ENCODE data around the gene SLC38A9.
"Not testable (repeated sequence)": the region's sequence is repeated elsewhere in the genome, so short reads cannot be mapped to it uniquely, and the experiment has no call there.

SLC38A9 gene

DNA sequence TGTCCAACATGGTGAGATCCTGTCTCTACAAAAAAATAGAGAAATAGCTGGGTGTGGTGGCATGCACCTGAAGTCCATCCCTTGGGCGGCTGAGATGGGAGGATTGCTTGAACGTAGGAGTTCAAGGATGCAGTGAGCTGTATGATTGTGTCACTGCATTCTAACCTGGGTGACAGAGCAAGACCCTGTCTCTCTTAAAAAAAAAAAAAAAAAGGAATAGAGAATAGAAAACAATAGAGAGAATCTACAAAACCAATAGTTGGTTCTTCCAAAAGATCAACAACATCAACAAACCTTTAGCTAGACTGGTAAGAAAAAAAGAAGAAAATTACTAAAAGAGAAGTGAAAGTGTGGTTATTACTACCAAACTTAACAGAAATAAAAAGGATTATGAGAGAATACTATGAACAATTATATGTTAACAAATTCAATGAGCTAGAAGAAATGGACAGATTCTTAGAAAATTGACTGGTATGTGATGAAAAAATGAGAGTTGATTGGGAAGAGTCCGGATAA is 8.1 kb upstream of the SLC38A9 start:
- Mint-ChIP-seq H3K4me1 (ENCODE audit: low read depth) (peaks cover 9% of the 10 kb centered on the region), H3K9me3 (peaks cover 6% of the 10 kb centered on the region), H3K36me3 (ENCODE audit: low read depth) (peaks cover 7% of the 10 kb centered on the region), H3K27ac (no peak overlapping the region), H3K27me3 (ENCODE audit: low read depth) (peaks cover 4% of the 10 kb centered on the region), H3K4me3 (no peak overlapping the region)

DNA sequence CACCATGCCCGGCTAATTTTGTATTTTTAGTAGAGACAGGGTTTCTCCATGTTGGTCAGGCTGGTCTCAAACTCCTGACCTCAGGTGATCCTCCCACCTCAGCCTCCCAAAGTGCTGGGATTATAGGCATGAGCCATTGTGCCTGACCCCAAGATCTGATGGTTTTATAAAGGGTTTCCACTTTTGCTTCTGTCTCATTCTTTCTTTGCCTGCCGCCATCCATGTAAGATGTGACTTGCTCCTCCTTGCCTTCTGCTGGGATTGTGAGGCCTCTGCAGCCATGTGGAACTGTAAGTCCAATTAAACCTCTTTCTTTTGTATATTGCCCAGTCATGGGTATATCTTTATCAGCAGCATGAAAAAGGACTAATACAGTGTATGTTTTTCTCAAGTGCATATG is 6.9 kb upstream of the SLC38A9 start:
- H3K9me3 Mint-ChIP-seq; H3K4me1 Mint-ChIP-seq (ENCODE audit: low read depth); H3K27me3 Mint-ChIP-seq (ENCODE audit: low read depth); H3K27ac Mint-ChIP-seq; H3K36me3 Mint-ChIP-seq (ENCODE audit: low read depth); H3K4me3 Mint-ChIP-seq: not testable (repeated sequence)

- peaks cover 6% of the 10 kb centered on the region for H3K9me3 Mint-ChIP-seq
- peaks cover 12% of the 10 kb centered on the region for H3K36me3 Mint-ChIP-seq (ENCODE audit: low read depth)
These were observed 3.5 kb upstream of the SLC38A9 start for GRCh38 chr5:55715519-55716078.

GRCh38 chr5:55714749-55715148 is 2.6 kb upstream of the SLC38A9 start:
- no peak overlapping the region for H3K27ac Mint-ChIP-seq
- H3K36me3 Mint-ChIP-seq (ENCODE audit: low read depth), result peaks cover 12% of the 10 kb centered on the region
- peaks cover 6% of the 10 kb centered on the region for H3K9me3 Mint-ChIP-seq
- no peak overlapping the region for H3K4me3 Mint-ChIP-seq
- peaks cover 17% of the 10 kb centered on the region for H3K4me1 Mint-ChIP-seq (ENCODE audit: low read depth)
- H3K27me3 Mint-ChIP-seq (ENCODE audit: low read depth), result peaks cover 5% of the 10 kb centered on the region

More at GRCh38 chr5:55715519-55716078, 3.5 kb upstream of the SLC38A9 start:
- Mint-ChIP-seq H3K4me3 (no peak overlapping the region), H3K27me3 (ENCODE audit: low read depth) (peaks cover 5% of the 10 kb centered on the region), H3K4me1 (ENCODE audit: low read depth) (peaks cover 17% of the 10 kb centered on the region), H3K27ac (no peak overlapping the region)

DNA sequence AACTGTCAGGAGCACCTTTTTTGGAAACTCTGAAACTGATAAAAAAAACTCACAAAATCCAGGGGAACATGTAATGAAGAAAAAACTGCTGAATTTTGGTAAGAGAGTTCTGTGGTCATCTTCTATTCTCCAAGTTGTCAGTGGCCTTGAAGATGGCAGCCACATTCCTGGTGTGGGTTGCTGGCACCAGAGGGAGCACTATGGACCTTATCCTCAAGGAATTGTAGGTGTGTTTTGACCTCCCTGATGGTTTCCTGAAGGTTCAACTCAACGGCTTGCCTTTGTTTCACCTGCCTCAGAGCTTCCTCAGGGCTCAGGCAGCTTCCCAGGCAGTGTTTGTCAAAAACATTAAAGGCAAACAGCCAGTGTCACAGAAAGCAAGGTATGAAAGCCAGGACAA is 2.2 kb upstream of the SLC38A9 start:
- peaks cover 5% of the 10 kb centered on the region for H3K27me3 Mint-ChIP-seq (ENCODE audit: low read depth)
- peaks cover 6% of the 10 kb centered on the region for H3K9me3 Mint-ChIP-seq
- no peak overlapping the region for H3K27ac Mint-ChIP-seq
- H3K36me3 Mint-ChIP-seq (ENCODE audit: low read depth), result peaks cover 12% of the 10 kb centered on the region
- no peak overlapping the region for H3K4me3 Mint-ChIP-seq
- peaks cover 17% of the 10 kb centered on the region for H3K4me1 Mint-ChIP-seq (ENCODE audit: low read depth)

GRCh38 chr5:55713871-55714270 is 1.7 kb upstream of the SLC38A9 start:
- Mint-ChIP-seq H3K9me3 (peaks cover 6% of the 10 kb centered on the region), H3K4me3 (no peak overlapping the region), H3K36me3 (ENCODE audit: low read depth) (peaks cover 14% of the 10 kb centered on the region), H3K27ac (no peak overlapping the region), H3K4me1 (ENCODE audit: low read depth) (peaks cover 20% of the 10 kb centered on the region), H3K27me3 (ENCODE audit: low read depth) (peaks cover 5% of the 10 kb centered on the region)

GRCh38 chr5:55711507-55712022 is 559 bp downstream of the SLC38A9 start:
- H3K27ac Mint-ChIP-seq, result peak overlapping the region; percentile 95

DNA sequence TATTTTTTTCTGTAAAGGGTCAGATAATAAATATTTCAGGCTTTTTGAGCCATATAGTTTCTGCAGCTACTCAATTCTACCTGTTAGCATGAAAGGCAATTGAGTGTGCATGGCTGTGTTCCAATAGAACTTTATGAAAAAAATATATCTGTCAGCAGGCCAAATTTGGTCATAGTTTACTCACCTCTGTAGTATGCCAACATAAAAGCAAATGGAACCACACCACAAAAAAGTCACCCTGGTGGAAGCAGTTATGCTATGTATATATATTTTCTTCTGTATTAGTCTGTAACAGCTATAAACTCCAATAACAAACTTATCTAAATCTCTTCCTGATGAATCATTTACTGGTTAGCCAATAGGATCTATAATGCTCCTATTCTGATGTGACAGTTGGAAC is 3.4 kb downstream of the SLC38A9 start:
- Mint-ChIP-seq H3K4me1 (ENCODE audit: low read depth) (peaks cover 28% of the 10 kb centered on the region), H3K9me3 (no peaks in the 10 kb centered on the region), H3K27me3 (ENCODE audit: low read depth) (no peaks in the 10 kb centered on the region), H3K4me3 (no peak overlapping the region), H3K27ac (no peak overlapping the region), H3K36me3 (ENCODE audit: low read depth) (peaks cover 19% of the 10 kb centered on the region)

More at GRCh38 chr5:55711507-55712022, 559 bp downstream of the SLC38A9 start:
- peaks cover 25% of the 10 kb centered on the region for H3K4me1 Mint-ChIP-seq (ENCODE audit: low read depth)
- H3K4me3 Mint-ChIP-seq, result peak overlapping the region; percentile 99
- H3K27me3 Mint-ChIP-seq (ENCODE audit: low read depth), result peaks cover 5% of the 10 kb centered on the region
- peaks cover under 1% of the 10 kb centered on the region for H3K9me3 Mint-ChIP-seq
- H3K36me3 Mint-ChIP-seq (ENCODE audit: low read depth), result peaks cover 17% of the 10 kb centered on the region

DNA sequence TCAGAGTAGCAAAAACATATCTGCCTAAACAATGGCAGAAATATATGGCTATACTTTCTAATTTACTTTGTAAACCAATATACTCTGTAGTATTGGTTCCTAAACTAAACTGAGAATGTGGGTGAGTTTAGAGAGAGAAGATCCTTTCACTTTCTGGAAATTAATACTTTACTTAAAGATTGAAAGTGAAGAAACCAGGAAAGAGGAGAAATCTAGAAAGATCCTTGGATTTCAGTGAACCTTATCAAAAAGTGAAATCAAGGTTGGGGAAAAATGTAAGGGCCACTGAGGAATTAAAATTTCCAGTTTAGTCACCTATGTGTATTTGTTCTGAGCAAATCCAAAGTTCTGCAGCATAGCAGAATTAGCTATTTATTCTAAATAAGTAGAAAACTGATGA is 5.9 kb downstream of the SLC38A9 start:
- H3K36me3 Mint-ChIP-seq (ENCODE audit: low read depth), result peaks cover 20% of the 10 kb centered on the region
- H3K4me3 Mint-ChIP-seq, result no peak overlapping the region
- H3K9me3 Mint-ChIP-seq, result no peaks in the 10 kb centered on the region
- H3K27ac Mint-ChIP-seq, result no peak overlapping the region
- no peaks in the 10 kb centered on the region for H3K27me3 Mint-ChIP-seq (ENCODE audit: low read depth)
- H3K4me1 Mint-ChIP-seq (ENCODE audit: low read depth), result peaks cover 20% of the 10 kb centered on the region

- Mint-ChIP-seq H3K36me3 (ENCODE audit: low read depth) (peaks cover 18% of the 10 kb centered on the region), H3K4me1 (ENCODE audit: low read depth) (peaks cover 13% of the 10 kb centered on the region), H3K27me3 (ENCODE audit: low read depth) (no peaks in the 10 kb centered on the region), H3K9me3 (no peaks in the 10 kb centered on the region), H3K27ac (no peak overlapping the region), H3K4me3 (no peak overlapping the region)
These were observed 9.4 kb downstream of the SLC38A9 start for GRCh38 chr5:55702598-55703345.

DNA sequence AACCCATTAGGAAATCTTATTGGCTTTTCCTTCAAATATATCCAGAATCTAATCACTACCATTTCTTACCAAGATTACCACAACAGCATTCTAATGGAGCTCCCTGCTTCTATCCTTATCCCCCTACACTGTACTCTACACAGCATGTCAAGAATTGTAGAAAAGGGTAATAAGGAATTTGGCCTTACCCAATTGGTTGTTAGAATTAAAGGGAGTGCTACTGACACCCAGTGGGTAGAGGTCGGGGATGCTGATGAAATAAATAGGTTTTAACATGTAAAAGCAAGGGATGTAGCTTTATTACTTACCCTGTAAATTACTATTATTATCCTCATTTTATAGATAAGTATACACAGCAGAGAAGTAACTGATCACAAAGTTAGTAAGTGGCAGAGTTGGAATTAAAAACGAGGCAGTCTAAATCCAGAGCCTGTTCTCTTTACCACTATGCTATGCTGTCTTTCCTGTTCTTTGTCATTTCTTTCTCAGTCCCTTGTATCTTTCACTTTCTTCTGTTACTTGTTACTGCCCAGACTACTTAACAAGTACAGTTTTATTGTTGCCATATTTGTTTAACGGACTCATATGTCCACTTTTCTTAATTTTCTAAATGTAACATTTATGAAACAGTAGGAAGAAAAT is 10.5 kb downstream of the SLC38A9 start:
- Mint-ChIP-seq H3K4me1 (ENCODE audit: low read depth) (peaks cover 13% of the 10 kb centered on the region), H3K4me3 (no peak overlapping the region), H3K9me3 (no peaks in the 10 kb centered on the region), H3K27ac (no peak overlapping the region), H3K36me3 (ENCODE audit: low read depth) (peaks cover 22% of the 10 kb centered on the region), H3K27me3 (ENCODE audit: low read depth) (no peaks in the 10 kb centered on the region)

DNA sequence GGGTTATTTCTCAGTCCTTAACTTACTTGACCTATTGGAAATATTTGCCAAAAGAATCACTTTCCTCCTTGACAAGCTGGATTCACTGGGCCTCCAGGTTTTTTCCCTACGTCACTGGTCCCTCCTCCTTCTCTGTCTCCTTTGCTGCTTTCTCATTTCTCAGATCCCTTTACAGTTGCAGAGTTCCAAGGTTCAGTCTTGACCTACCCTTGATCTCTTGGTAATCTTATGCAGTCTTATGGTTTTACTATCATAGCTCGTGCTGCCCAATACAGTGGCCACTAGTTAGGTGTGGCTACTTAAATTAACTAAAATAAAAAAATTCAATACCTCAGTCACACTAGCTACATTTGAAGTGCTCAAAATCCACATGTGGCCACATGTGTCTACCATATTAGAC is 11.4 kb downstream of the SLC38A9 start:
- H3K27ac Mint-ChIP-seq, result no peak overlapping the region

DNA sequence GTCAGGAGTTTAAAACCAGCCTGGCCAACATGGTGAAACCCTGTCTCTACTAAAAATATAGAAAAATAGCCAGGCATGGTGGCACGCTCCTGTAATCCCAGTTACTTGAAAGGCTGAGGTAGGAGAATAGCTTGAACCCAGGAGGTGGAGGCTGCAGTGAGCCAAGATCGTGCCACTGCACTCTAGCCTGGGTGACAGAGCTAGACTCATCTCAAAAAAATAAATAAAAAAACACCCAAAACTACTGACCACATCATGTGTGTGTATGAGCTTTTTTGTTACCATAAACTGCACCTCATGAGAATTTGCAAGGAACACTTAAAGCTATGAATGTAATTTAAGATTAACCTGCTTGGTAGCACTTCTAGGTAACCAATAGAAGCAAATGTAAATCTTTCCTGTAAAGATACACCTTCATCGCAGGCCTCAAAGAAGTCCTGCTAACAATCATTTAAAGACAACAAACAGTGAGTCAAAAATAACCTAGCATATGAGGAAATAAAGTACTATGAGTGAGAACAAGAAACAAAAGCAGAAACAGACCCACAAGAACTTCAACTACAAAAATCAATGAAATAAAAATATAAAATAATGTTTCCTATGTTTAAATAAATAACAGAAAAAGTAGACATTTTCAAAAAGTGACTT is 13.0 kb downstream of the SLC38A9 start:
- no peak overlapping the region for H3K4me3 Mint-ChIP-seq
- H3K9me3 Mint-ChIP-seq, result no peaks in the 10 kb centered on the region
- no peak overlapping the region for H3K27ac Mint-ChIP-seq
- peaks cover 22% of the 10 kb centered on the region for H3K36me3 Mint-ChIP-seq (ENCODE audit: low read depth)
- H3K4me1 Mint-ChIP-seq (ENCODE audit: low read depth), result peaks cover 12% of the 10 kb centered on the region
- H3K27me3 Mint-ChIP-seq (ENCODE audit: low read depth), result no peaks in the 10 kb centered on the region

More for the DNA sequence above, 11.4 kb downstream of the SLC38A9 start:
- H3K4me3 Mint-ChIP-seq, result no peak overlapping the region
- H3K27me3 Mint-ChIP-seq (ENCODE audit: low read depth), result no peaks in the 10 kb centered on the region
- no peaks in the 10 kb centered on the region for H3K9me3 Mint-ChIP-seq
- peaks cover 11% of the 10 kb centered on the region for H3K4me1 Mint-ChIP-seq (ENCODE audit: low read depth)
- H3K36me3 Mint-ChIP-seq (ENCODE audit: low read depth), result peaks cover 22% of the 10 kb centered on the region

- H3K4me3 Mint-ChIP-seq; H3K27me3 Mint-ChIP-seq (ENCODE audit: low read depth); H3K27ac Mint-ChIP-seq; H3K9me3 Mint-ChIP-seq: not testable (repeated sequence)
- Mint-ChIP-seq H3K4me1 (ENCODE audit: low read depth) (peaks cover 12% of the 10 kb centered on the region), H3K36me3 (ENCODE audit: low read depth) (peaks cover 16% of the 10 kb centered on the region)
These were observed 15.4 kb downstream of the SLC38A9 start for GRCh38 chr5:55696704-55697103.

Data from T-helper 1 cell treated with Interleukin-12 subunit alpha and Interleukin-12 subunit beta and Interleukin-4 antibody, amounts not matched to agents 30 μg/mL and 1 μg/mL, for 36 hours (primary cell).